ENCODE data around the gene PHF10. TPM values are rescaled to one million over a fixed set of nuclear protein-coding genes. Genes with fewer than 3 reads are reported as not detected.

Gene PHF10
- 8.1 and 8.8 TPM in 2 replicates for total RNA-seq

DNA sequence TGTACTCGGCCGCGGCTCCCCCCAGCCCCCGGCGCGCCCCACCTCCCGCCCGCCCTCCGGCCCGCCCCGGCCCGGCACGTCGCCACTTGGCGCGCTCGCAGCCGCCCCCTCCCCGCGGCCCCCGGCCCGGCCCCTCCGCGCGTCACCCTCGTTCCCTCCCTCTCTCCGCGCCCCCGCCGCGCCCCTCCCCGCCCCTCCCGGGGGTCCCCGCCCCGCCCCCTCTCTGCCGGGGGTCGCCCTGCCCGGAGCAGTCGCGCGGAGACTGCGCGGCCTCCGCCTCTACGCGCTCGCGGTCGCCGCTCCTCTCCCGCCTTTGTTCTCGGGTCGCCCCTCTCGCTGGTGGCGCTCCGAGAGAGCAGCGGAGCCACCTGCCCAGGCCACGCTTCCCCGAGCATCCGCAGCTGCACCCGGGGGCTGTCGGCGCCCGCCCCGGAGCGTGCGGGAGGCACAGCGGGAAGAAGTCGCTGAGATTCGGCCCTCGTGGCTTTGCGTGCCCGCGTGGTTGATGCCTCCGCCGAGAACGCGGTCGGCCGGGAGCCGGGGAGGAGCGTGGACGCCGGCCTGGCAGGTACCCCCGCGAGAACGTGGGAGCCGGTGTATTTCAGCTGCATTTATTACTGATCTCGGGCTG lies at the start of gene PHF10:
TSS of gene PHF10 (minus strand) at position 7 of the 631 bp plus-strand sequence. CDS start 569 bp downstream, outside the sequence.

DNA sequence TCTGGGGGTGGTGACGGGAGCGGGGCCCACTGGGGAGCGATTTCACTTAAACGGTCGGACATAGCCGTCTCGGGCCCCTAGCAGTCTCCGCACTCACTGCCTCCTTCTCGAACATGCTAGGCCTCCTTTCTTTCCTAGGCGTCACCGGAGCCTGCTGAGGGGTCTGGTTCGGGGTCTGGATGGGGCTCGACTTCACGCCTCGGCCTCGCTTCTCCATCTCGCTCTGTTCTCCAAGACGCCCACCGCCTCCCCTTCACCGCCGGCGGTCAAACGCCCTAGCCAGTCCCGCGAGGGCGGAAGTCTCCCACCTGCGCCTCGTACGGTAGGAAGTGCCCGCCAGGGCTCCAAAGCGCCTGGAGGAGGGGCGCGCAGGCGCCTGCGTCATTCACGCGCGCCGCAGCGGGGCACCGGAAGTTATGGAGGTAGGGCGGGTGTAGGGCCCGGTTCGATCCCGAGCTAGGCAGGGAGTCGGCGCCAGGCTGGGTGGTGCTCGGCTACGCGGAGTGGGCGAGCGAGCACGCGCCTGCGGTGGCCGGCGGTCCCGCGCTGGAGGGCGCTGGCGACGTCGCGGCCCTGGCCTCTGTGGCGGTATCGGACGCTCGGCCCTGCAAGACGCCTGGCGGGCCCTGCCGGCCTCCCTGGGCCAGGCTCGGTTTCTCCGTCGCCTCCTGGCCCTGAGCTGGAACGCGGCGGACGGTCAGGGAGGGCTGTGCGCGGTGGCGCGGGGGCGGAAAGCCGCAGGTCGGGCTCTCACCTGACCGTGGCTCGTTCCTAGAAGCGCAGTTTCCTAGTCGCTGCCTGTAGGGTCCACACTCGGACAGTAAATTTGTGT lies 27.2 kb upstream of the PHF10 start, which contains the start of the genes DYNLT2 and ERMARD:
TSS of gene DYNLT2 (minus strand) at position 331 of the 832 bp plus-strand sequence. CDS start at position 217, 114 bp downstream.
TSS of gene ERMARD (plus strand) at position 381 of the 832 bp plus-strand sequence. CDS start at position 417, 36 bp downstream.

DNA sequence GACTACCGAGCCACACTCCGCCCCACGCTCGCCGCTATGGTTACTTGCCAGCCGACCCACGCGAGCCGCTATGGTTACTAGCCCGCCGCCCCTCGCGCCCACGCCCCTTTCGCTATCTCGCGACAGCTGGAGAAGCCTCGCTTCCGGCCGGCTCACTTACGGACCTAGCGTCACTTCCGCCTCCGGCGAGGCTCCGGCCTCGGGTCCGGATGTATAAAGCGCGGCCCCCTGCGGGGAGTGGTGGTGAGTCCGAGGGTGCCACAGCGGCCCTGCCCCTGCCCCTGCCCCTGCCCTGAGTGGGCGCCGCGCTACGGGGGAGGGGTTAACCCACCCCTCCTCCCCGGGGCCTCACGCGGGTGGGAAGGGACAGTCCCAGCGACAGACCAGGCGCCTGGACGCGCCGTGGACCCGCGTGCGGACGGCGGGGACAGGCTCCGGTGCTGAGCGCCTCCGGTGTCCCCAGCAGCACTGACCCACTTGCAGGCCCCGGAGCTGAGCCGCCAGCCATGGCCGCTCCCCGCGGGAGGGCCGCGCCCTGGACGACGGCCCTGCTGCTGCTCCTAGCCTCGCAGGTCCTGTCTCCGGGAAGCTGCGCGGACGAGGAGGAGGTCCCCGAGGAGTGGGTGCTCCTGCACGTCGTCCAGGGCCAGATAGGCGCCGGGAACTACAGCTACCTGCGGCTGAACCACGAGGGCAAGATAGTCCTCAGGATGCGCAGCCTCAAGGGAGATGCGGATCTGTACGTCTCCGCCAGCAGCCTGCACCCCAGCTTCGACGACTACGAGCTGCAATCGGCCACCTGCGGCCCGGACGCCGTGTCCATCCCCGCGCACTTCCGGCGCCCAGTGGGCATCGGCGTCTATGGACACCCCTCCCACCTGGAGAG lies 22.1 kb downstream of the PHF10 start, which contains the start of the genes C6orf120 and WDR27:
TSS of gene C6orf120 (plus strand) at position 173 of the 886 bp plus-strand sequence. CDS start at position 507, 334 bp downstream.
TSS of gene WDR27 (minus strand) at position 76 of the 886 bp plus-strand sequence. CDS start 13,024 bp downstream, outside the sequence.

Other genes with a start within 250 kb of the PHF10 start
- gene WDR27, start 22.5 kb downstream of the PHF10 start, total RNA-seq: 22.4 and 27.6 TPM in 2 replicates
- gene C6orf120, start 22.4 kb downstream of the PHF10 start, total RNA-seq: 38.9 and 47.3 TPM in 2 replicates
- 0.37 and 0.98 TPM in 2 replicates for gene DYNLT2, start 27.1 kb upstream of the PHF10 start, total RNA-seq
- 18.7 and 19.0 TPM in 2 replicates for gene ERMARD, start 27.1 kb upstream of the PHF10 start, total RNA-seq